Non-pigmented ciliary epithelial cell (primary cell): Measurements from ENCODE around the gene HCN1.

Source experiments
- DNase-seq: peaks from one replicate; pipeline ENCODE4 v3.0.0-alpha.2; 2010; ENCODE audit warnings: low read depth

Gene HCN1

GRCh38 chr5:45696206-45696836 lies at the start of gene HCN1:
Gene HCN1 (minus strand): TSS chr5:45696380.
- DNase-seq, result peak; percentile 17

- DNase-seq, result no peak
Measured at GRCh38 chr5:45741110-45741509, 44.9 kb upstream of the HCN1 start.

GRCh38 chr5:45737153-45737552 lies 41.0 kb upstream of the HCN1 start:
- no peak for DNase-seq

GRCh38 chr5:45725537-45725936 lies 29.4 kb upstream of the HCN1 start:
- no peak for DNase-seq

GRCh38 chr5:45697201-45697600 lies 1.0 kb upstream of the HCN1 start:
- no peak for DNase-seq

GRCh38 chr5:45695804-45696156 lies 400 bp downstream of the HCN1 start:
- DNase-seq, result no peak

GRCh38 chr5:45694971-45695803 lies 993 bp downstream of the HCN1 start:
- no peak for DNase-seq

- DNase-seq, result no peak
Measured at GRCh38 chr5:45694255-45694814, 1.8 kb downstream of the HCN1 start.

GRCh38 chr5:45692481-45692880 lies 3.7 kb downstream of the HCN1 start:
- no peak for DNase-seq

- no peak for DNase-seq
Measured at GRCh38 chr5:45691656-45692055, 4.5 kb downstream of the HCN1 start.

- no peak for DNase-seq
Measured at GRCh38 chr5:45687701-45688100, 8.5 kb downstream of the HCN1 start.

GRCh38 chr5:45686620-45687019 lies 9.6 kb downstream of the HCN1 start:
- DNase-seq, result no peak

- no peak for DNase-seq
Measured at GRCh38 chr5:45684118-45684517, 12.1 kb downstream of the HCN1 start.

GRCh38 chr5:45680950-45681349 lies 15.2 kb downstream of the HCN1 start:
- DNase-seq, result no peak

- no peak for DNase-seq
Measured at GRCh38 chr5:45677524-45677923, 18.7 kb downstream of the HCN1 start.

- DNase-seq, result no peak
Measured at GRCh38 chr5:45672271-45672670, 23.9 kb downstream of the HCN1 start.

GRCh38 chr5:45648744-45649143 lies 47.4 kb downstream of the HCN1 start:
- no peak for DNase-seq

- DNase-seq, result no peak
Measured at GRCh38 chr5:45643056-45643455, 53.1 kb downstream of the HCN1 start.

GRCh38 chr5:45642370-45642769 lies 53.8 kb downstream of the HCN1 start:
- no peak for DNase-seq

- no peak for DNase-seq
Measured at GRCh38 chr5:45639040-45639439, 57.1 kb downstream of the HCN1 start.

GRCh38 chr5:45627076-45627656 lies 69.0 kb downstream of the HCN1 start:
- DNase-seq, result no peak

GRCh38 chr5:45623832-45624231 lies 72.3 kb downstream of the HCN1 start:
- no peak for DNase-seq

- DNase-seq, result no peak
Measured at GRCh38 chr5:45622365-45622764, 73.8 kb downstream of the HCN1 start.
